Transverse colon (tissue), 3 donors: Measurements from ENCODE around the gene SPOCK2.

ENCODE experiments used
- POLR2A ChIP-seq: fragments of 450-650 bp; IDR thresholded peaks from one replicate; pipeline ENCODE4 v1.6.1; 2016; ENCODE audit warnings: antibody characterized with exemption, mild to moderate bottlenecking, moderate library complexity
- TF ChIP-seq, protein P1 (sequence below), 5 experiments: fragments of 200-600 bp in 3 of 5; fragments of 450-650 bp in 2 of 5; sonication (generic) in 3 of 5; IDR thresholded peaks; 1 replicate in 2 of 5; 2 replicates in 3 of 5; pipeline ENCODE4 v1.5.1; 2016 to 2017; ENCODE audit warnings: antibody characterized with exemption in 5 of 5, inconsistent platforms in 3 of 5, mild to moderate bottlenecking in 2 of 5, moderate library complexity in 1 of 5

DNA sequence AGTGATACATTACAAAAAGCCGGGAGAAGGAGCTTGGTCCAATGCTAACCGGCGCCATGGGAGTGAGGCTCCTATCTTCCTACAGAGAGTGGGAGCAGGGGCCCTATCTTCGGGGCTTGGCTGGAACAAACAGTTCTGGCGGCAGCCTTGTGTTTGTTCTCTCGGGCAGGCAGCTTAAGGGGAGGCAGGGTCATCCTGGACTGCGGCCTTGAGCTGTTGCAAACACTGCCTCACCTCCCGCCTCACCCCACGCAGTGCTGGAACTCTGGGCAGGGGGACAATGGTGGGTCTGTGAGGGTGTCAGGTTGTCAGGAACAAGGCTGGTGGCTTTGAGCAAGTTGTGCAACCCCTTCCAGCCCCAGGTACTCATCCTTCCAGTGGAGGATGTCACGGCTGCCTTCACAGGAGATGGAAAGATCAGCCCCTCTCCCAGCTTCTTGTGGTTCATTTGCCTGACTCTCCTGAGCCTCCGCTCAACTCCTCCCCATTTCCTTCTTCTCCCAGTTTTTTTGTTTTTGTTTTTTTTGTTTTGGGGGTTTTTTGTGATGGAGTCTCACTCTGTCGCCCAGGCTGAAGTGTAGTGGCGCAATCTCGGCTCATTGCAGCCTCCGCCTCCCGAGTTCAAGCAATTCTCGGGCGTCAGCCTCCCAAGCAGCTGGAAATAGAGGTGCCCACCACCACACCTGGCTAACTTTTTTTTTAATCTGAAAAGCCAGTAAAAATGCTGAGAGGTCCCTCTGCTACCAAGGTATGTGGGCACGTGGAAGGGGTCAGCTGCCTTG is 57.4 kb downstream of the SPOCK2 start:
- TF ChIP-seq, protein P1, sequence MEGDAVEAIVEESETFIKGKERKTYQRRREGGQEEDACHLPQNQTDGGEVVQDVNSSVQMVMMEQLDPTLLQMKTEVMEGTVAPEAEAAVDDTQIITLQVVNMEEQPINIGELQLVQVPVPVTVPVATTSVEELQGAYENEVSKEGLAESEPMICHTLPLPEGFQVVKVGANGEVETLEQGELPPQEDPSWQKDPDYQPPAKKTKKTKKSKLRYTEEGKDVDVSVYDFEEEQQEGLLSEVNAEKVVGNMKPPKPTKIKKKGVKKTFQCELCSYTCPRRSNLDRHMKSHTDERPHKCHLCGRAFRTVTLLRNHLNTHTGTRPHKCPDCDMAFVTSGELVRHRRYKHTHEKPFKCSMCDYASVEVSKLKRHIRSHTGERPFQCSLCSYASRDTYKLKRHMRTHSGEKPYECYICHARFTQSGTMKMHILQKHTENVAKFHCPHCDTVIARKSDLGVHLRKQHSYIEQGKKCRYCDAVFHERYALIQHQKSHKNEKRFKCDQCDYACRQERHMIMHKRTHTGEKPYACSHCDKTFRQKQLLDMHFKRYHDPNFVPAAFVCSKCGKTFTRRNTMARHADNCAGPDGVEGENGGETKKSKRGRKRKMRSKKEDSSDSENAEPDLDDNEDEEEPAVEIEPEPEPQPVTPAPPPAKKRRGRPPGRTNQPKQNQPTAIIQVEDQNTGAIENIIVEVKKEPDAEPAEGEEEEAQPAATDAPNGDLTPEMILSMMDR (IDR thresholded peaks at IDR 0.05) = no peak
- TF ChIP-seq POLR2A = no peak
